Right lobe of liver (tissue), 6 donors: ENCODE measurements around the gene OXCT1. TPM values are rescaled to one million over a fixed set of nuclear protein-coding genes. Genes with fewer than 3 reads are reported as not detected.

Experiments
- ATAC-seq, 4 donors: fragments of 200-7000 bp; cut with Tn5 transposase; one replicate each; pipeline ENCODE4 v1.9.1; 2020; ENCODE audit warnings: mild to moderate bottlenecking in 4 of 4, moderate library complexity in 4 of 4
- DNase-seq, 3 donors: peaks; one replicate each; pipeline ENCODE4 v3.0.0-alpha.2; 2020
- H3K27ac ChIP-seq, 3 donors: fragments of 200-600 bp; one replicate each; pipeline ENCODE4 v1.8.0; 2022
- H3K27me3 ChIP-seq, 2 donors: fragments of 200-600 bp; one replicate each; pipeline ENCODE4 v1.8.0; 2022
- H3K36me3 ChIP-seq, 4 donors: fragments of 200-600 bp; sonication (generic) in 1 of 4; one replicate each; pipeline versions ENCODE4 v1.5.1 to v1.8.0; 2017 to 2022; ENCODE audit warnings: control low read depth in 1 of 4
- H3K4me1 ChIP-seq, 4 donors: fragments of 200-600 bp; sonication (generic) in 1 of 4; one replicate each; pipeline versions ENCODE4 v1.5.1 to v1.8.0; 2017 to 2022; ENCODE audit warnings: control low read depth in 1 of 4
- H3K4me3 ChIP-seq, 3 donors: fragments of 200-600 bp; one replicate each; pipeline ENCODE4 v1.8.0; 2022
- H3K9me3 ChIP-seq, 4 donors: fragments of 200-600 bp; sonication (generic) in 1 of 4; one replicate each; pipeline versions ENCODE4 v1.5.1 to v1.8.0; 2017 to 2022; ENCODE audit warnings: control low read depth in 1 of 4
- CTCF ChIP-seq, 4 donors: fragments of 200-600 bp in 3 of 4; fragments of 450-650 bp in 1 of 4; IDR thresholded peaks; one replicate each; pipeline versions ENCODE4 v1.5.1 to v1.8.0; 2016 to 2022; ENCODE audit warnings: antibody characterized with exemption in 4 of 4, mild to moderate bottlenecking in 2 of 4
- POLR2A ChIP-seq: fragments of 450-650 bp; IDR thresholded peaks from one replicate; pipeline ENCODE4 v1.6.1; 2017; ENCODE audit warnings: antibody characterized with exemption, mild to moderate bottlenecking
- WGBS: methylation state at CpG from one replicate; pipeline ENCODE4 v1.1.6; 2018; ENCODE audit warnings: low coverage, low lambda C conversion rate; ENCODE audit not compliant: insufficient coverage; ENCODE audit errors: missing lambda C conversion rate; 5-methylcytosine and 5-hydroxymethylcytosine counted together
- intact Hi-C, 2 donors: fragments of 100-400 bp; cut with DNase I; formaldehyde crosslinking; loops; one replicate each; pipeline versions ENCODE4 v1.11.2 to v1.14.1; 2022
- total RNA-seq, 6 experiments: library from RNA; depleted of rRNA in 2 of 6; stranded (reverse); fragments of >200 nt in 2 of 6; fragmentation: NEBNext Ultra II Directional in 3 of 6; extraction: Animal tissue kit (Norgen Biotek cat#: 25700) in 3 of 6; gene quantifications; one replicate each; pipeline versions ENCODE4 v1.1.0 to v1.2.4, GENCODE V29; 2016 to 2023
- donor health status: DM: no; HTN: yes; CAD: no.
- donor health status: DM: no; HTN: no; CAD: no.
- donor health status: DM: no; HTN: no; CAD: no.
- donor health status: DM: no; HTN: yes; CAD: no.
- donor health status: DM: no; HTN: yes; CAD: no.

The OXCT1 gene
- total RNA-seq, 6 experiments from 2014 or later = 0.24 to 0.75 (median 0.61) TPM

GRCh38 chr5:41768692-41769091 lies 101.5 kb downstream of the OXCT1 start:
- TF ChIP-seq CTCF (IDR thresholded peaks at IDR 0.05) (no peak), POLR2A (no peak)
- Histone ChIP-seq H3K27me3 (no peaks in the 10 kb centered on the region), H3K4me3 (no peak overlapping the region), H3K9me3 (no peaks in the 10 kb centered on the region), H3K4me1 (no peaks in the 10 kb centered on the region), H3K36me3 (no peaks in the 10 kb centered on the region), H3K27ac (no peak overlapping the region)
- WGBS = 94% methylated on average over 5 of the region's 5 CpGs
- ATAC-seq (no peak), DNase-seq (no peak)
- intact Hi-C loops = no loop called here

- Histone ChIP-seq H3K27ac (no peak overlapping the region), H3K9me3 (no peaks in the 10 kb centered on the region), H3K4me1 (no peaks in the 10 kb centered on the region), H3K4me3 (no peak overlapping the region), H3K27me3 (no peaks in the 10 kb centered on the region), H3K36me3 (no peaks in the 10 kb centered on the region)
- no peak for DNase-seq
- no peak for TF ChIP-seq POLR2A
- no peak for TF ChIP-seq CTCF (IDR thresholded peaks at IDR 0.05)
- intact Hi-C loops = no loop called here
- ATAC-seq = no peak
Measured at GRCh38 chr5:41764650-41765049, 105.6 kb downstream of the OXCT1 start.

- Histone ChIP-seq H3K27me3 (no peaks in the 10 kb centered on the region), H3K9me3 (no peaks in the 10 kb centered on the region), H3K4me1 (no peaks in the 10 kb centered on the region), H3K27ac (no peak overlapping the region), H3K36me3 (no peaks in the 10 kb centered on the region), H3K4me3 (no peak overlapping the region)
- intact Hi-C loops = no loop called here
- ATAC-seq = no peak
- WGBS = 88% methylated on average over 2 of the region's 2 CpGs
- TF ChIP-seq CTCF (IDR thresholded peaks at IDR 0.05) = no peak
- TF ChIP-seq POLR2A = no peak
- DNase-seq = no peak
Measured at GRCh38 chr5:41763574-41763973, 106.7 kb downstream of the OXCT1 start.

GRCh38 chr5:41763081-41763480 lies 107.1 kb downstream of the OXCT1 start:
- no peak overlapping the region for H3K27ac ChIP-seq
- no peaks in the 10 kb centered on the region for H3K4me1 ChIP-seq
- no peak for TF ChIP-seq POLR2A
- no peak for TF ChIP-seq CTCF (IDR thresholded peaks at IDR 0.05)
- H3K27me3 ChIP-seq = no peaks in the 10 kb centered on the region
- intact Hi-C loops = no loop called here
- ATAC-seq = no peak
- no peak overlapping the region for H3K4me3 ChIP-seq
- H3K9me3 ChIP-seq = no peaks in the 10 kb centered on the region
- no peaks in the 10 kb centered on the region for H3K36me3 ChIP-seq
- 38% methylated on average over 3 of the region's 3 CpGs for WGBS
- DNase-seq = no peak

GRCh38 chr5:41762426-41762825 lies 107.8 kb downstream of the OXCT1 start:
- H3K4me3 ChIP-seq = no peak overlapping the region
- 92% methylated on average over 1 of the region's 1 CpG for WGBS

More at GRCh38 chr5:41762426-41762825, 107.8 kb downstream of the OXCT1 start:
- no peak for TF ChIP-seq CTCF (IDR thresholded peaks at IDR 0.05)
- no peak for TF ChIP-seq POLR2A
- no peak overlapping the region for H3K27ac ChIP-seq
- H3K4me1 ChIP-seq = no peaks in the 10 kb centered on the region
- H3K36me3 ChIP-seq = no peaks in the 10 kb centered on the region
- H3K27me3 ChIP-seq = no peaks in the 10 kb centered on the region
- no peaks in the 10 kb centered on the region for H3K9me3 ChIP-seq
- no peak for DNase-seq
- ATAC-seq = no peak
- intact Hi-C loops = no loop called here
